ENCODE data around the gene CST11. TPM values are rescaled to one million over a fixed set of nuclear protein-coding genes. Genes with fewer than 3 reads are reported as not detected.

The CST11 gene
- total and polyA plus RNA-seq, 10 of the 15 experiments (the other 5 are each of a cell fraction or from before 2014, with no cell fraction given): 0.33 TPM; not detected in 9

DNA sequence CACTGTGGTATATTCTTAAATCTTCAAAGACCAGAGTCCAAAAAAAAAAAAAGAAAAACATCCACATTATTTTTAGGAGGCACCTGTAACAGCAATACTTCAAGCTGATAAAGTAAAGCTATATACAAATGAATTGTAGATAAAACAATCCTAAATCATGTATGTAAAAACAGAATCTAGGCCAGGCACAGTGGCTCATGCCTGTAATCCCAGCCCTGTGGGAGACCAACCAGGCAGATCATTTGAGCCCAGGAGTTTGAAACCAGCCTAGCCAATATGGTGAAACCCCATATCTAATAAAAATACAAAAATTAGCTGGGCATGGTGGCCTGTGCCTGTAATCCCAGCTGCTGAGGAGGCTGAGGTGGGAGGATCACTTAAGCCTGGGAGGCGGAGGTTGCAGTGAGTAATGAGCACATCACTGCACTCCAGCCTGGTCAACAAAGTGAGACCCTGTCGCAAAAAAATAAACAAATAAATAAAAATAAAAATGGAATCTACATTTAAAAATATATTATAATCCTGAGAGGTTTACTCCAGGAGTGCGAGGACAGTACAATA, 38.7 kb downstream of the CST11 start (continued):
- TF ChIP-seq, protein P1, sequence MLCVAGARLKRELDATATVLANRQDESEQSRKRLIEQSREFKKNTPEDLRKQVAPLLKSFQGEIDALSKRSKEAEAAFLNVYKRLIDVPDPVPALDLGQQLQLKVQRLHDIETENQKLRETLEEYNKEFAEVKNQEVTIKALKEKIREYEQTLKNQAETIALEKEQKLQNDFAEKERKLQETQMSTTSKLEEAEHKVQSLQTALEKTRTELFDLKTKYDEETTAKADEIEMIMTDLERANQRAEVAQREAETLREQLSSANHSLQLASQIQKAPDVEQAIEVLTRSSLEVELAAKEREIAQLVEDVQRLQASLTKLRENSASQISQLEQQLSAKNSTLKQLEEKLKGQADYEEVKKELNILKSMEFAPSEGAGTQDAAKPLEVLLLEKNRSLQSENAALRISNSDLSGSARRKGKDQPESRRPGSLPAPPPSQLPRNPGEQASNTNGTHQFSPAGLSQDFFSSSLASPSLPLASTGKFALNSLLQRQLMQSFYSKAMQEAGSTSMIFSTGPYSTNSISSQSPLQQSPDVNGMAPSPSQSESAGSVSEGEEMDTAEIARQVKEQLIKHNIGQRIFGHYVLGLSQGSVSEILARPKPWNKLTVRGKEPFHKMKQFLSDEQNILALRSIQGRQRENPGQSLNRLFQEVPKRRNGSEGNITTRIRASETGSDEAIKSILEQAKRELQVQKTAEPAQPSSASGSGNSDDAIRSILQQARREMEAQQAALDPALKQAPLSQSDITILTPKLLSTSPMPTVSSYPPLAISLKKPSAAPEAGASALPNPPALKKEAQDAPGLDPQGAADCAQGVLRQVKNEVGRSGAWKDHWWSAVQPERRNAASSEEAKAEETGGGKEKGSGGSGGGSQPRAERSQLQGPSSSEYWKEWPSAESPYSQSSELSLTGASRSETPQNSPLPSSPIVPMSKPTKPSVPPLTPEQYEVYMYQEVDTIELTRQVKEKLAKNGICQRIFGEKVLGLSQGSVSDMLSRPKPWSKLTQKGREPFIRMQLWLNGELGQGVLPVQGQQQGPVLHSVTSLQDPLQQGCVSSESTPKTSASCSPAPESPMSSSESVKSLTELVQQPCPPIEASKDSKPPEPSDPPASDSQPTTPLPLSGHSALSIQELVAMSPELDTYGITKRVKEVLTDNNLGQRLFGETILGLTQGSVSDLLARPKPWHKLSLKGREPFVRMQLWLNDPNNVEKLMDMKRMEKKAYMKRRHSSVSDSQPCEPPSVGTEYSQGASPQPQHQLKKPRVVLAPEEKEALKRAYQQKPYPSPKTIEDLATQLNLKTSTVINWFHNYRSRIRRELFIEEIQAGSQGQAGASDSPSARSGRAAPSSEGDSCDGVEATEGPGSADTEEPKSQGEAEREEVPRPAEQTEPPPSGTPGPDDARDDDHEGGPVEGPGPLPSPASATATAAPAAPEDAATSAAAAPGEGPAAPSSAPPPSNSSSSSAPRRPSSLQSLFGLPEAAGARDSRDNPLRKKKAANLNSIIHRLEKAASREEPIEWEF (IDR thresholded peaks at IDR 0.05; ENCODE audit: insufficient replicate concordance, low read depth, low read length): no peak

DNA sequence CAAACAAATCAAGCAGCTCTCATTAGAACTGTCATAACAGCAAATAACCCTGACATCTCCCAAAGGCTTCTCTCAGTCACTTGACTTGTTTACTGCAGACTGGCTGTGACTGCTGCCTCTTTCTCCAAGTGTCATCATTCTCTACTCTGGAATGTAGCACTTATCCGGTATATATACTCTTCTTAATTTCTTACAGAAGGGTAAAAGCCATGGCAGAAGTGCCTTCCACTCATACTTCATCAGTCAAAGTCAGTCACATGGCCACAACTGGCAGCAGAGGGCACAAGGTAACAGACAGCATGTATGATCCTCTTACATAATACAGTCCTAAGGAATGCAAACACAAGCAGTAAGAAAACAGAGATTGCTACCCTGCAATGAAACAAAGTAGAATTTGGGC, 40.6 kb downstream of the CST11 start:
- Histone ChIP-seq H3K36me3 (ENCODE audit: control insufficient read depth in 2 of 2, insufficient read depth in 2 of 2, low read length in 1 of 2) (no peaks in the 10 kb centered on the region), H3K4me3 (no peak overlapping the region), H3K79me2 (ENCODE audit: control insufficient read depth, insufficient read depth, low read length) (peaks cover 77% of the 10 kb centered on the region), H4K20me1 (ENCODE audit: control insufficient read depth, insufficient read depth) (no peaks in the 10 kb centered on the region), H3K4me2 (ENCODE audit: control insufficient read depth, insufficient read depth) (no peak overlapping the region), H3K4me1 (ENCODE audit: control insufficient read depth, insufficient read depth, low read length) (peaks cover 19% of the 10 kb centered on the region), H3K9ac (ENCODE audit: control insufficient read depth, insufficient read depth, low read length) (no peak overlapping the region), H3K27me3 (replicated peaks in 1 of 2; ENCODE audit: control insufficient read depth in 2 of 2, insufficient read depth in 2 of 2, low read length in 1 of 2) (no peaks in the 10 kb centered on the region), H2AFZ (ENCODE audit: control insufficient read depth, low read depth, low read length) (no peak overlapping the region), H3K9me3 (replicated peaks; ENCODE audit: control insufficient read depth, insufficient read depth, low read length) (no peaks in the 10 kb centered on the region), H3K27ac (ENCODE audit: control insufficient read depth, insufficient read depth) (no peak overlapping the region)
- 100% methylated on average over 1 of the region's 1 CpG for WGBS (ENCODE audit: insufficient coverage, insufficient replicate concordance, low lambda C conversion rate, missing lambda C conversion rate)
- in situ Hi-C loops (cut with MboI) (loop anchor here (10.0 kb wide), 1 partner anchor 63 kb away; no protein-coding TSS in a partner anchor), intact Hi-C loops (cut with micrococcal nuclease; ENCODE audit: unreplicated experiment) (no loop called here)
- ChIA-PET SMC1A (ENCODE audit: uncharacterized antibody, unreplicated experiment) (interaction anchor here (1.1 kb wide), 1 partner anchor 62 kb away, joined by 5 read pairs; no protein-coding TSS in a partner anchor), CTCF (interaction anchor here (1.0 to 2.0 kb wide), 2 partner anchors 8 to 35 kb away, joined by 3 to 7 read pairs; no protein-coding TSS in a partner anchor), RAD21 (ENCODE audit: unreplicated experiment) (no interaction called here), POLR2A (interaction anchor here (1.0 kb wide), 1 partner anchor 54 kb away, joined by 6 read pairs; no protein-coding TSS in a partner anchor)
- peak; percentile 32; the same call in 1 of the 3 replicates for ATAC-seq
- BruUV-seq (replicated peaks): no TSS peak
- no peak for FAIRE-seq
- TF ChIP-seq, protein P2, sequence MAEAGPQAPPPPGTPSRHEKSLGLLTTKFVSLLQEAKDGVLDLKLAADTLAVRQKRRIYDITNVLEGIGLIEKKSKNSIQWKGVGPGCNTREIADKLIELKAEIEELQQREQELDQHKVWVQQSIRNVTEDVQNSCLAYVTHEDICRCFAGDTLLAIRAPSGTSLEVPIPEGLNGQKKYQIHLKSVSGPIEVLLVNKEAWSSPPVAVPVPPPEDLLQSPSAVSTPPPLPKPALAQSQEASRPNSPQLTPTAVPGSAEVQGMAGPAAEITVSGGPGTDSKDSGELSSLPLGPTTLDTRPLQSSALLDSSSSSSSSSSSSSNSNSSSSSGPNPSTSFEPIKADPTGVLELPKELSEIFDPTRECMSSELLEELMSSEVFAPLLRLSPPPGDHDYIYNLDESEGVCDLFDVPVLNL (IDR thresholded peaks at IDR 0.05; ENCODE audit: low read depth, low read length): no peak
- TF ChIP-seq PBX3 (IDR thresholded peaks at IDR 0.05; ENCODE audit: insufficient replicate concordance, low read depth, low read length) (no peak), SRF (IDR thresholded peaks at IDR 0.05; ENCODE audit: low read depth in 2 of 2, low read length in 2 of 2) (no peak), SMAD5 (IDR thresholded peaks at IDR 0.05; ENCODE audit: low read depth) (no peak)
- DNase-seq (ENCODE audit: low read depth, low spot score): no peak
